Measurements from ENCODE around the gene GTF2F1.
"Not testable (repeated sequence)": the region's sequence is repeated elsewhere in the genome, so short reads cannot be mapped to it uniquely, and the experiment has no call there.

The GTF2F1 gene

DNA sequence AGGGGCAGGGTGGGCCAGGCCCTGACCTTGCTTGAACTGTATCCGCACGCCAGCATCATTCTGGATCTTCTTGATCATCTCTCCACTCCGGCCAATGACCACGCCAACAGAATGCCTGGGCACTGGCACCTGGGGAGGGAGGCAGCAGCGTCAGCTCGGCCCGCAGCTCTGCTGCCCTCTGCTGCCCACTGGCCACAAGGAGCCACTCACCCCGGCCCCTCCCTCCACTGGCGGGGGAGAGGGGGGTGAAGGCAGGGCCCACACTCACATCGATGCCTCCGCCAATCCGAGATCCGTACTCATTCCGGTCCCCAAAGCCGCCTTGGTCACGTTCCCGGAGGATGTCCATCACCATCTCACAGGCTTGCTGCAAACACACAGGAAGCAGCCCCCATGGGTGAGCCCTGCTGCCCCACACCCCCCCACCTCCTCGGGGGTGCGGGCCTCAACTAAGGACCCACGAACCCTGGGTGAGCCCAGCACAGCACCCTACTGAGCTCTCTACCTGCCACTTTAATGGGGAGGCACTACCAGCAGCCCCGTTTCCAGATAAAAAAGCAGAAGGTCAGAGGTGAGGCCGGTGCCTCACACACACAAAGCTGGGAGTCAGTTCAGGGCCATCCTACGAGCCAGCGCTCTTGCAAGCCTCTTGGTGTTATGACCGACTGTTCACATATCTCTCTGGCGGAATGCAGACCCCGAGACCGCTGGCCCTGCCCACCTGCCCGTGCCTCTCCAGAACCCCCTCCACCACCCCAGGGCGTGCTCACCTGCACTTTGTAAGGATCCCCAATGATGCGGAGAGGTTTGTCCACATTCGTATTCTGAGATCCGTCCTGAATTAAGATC is 25.0 kb upstream of the GTF2F1 start:
- no peak for DNase-seq (ENCODE audit: low read depth)

DNA sequence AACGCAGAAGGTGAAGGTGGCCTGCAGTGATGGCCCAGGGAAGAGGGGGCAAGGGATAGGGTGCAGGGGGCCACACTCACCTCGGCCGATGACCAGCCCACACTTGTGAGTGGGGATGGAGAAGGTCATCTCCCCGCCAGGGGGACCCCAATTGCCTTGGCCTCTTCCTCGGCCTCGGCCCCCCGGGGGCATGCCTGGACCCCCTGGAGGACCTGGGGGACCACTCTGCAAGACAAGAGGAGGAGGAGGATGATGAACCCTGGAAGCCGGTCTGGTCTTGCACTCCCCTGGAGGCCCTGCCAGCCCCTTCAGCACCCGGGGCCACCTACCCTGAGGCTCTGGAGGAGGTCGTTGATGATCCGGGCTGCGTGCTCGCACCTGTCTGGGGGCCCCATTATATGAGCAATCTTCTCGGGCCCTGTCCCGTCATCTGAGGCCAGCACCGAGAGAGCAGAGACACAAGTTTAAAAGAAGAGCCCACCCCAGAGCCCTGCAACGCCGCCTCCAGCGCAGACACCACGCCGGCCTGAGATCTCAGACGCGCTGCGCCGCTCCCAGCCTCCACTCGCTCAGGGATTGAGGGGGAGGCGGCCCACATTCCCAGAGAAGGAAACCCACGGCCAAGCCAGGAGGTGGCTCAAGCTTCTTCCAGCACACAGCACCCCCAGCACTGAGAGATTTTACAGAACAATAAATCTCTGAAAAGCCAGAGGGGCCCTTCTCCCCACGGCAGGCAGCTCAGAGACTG is 23.9 kb upstream of the GTF2F1 start:
- no peak for DNase-seq (ENCODE audit: low read depth)

GRCh38 chr19:6415591-6416190 is 22.7 kb upstream of the GTF2F1 start:
- DNase-seq (ENCODE audit: low read depth): no peak

DNA sequence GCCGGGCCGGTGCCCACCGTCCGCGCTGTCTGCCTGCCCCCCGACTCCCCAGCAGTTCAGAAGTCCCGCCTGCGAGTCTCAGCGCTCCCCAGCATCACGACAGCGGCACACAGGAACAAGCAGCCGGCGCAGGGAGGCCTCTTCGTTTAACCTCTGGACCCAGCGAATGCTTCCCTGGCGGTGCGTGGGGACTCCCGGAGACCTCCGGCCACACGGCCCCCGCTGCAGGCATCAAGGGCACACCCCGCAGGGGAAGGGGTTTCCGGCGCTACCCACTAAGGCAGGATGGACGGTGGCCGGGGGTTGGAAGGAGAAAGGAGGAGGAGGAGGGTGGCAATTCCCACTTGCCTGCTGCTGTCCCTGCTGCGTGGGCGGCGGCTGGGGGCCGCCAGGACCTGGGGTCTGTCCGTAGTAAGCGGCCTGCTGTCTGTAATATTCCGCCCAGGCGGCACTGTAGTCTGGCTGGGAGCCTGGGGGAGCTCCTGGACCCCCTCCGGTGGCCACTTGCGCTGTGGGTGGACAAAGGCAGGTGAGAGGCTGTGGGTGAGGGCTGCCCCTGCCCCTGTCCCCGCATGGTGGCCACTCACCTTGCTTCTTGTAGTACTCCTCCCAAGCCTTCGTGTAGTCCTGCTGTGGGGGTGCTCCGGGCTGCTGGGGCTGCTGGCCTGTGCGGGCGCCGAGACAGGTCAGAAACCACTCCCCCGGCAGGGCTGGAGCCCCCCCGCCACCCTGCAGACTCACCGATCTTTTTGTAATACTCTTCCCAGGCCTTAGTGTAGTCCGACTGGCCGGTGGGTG is 22.0 kb upstream of the GTF2F1 start:
- DNase-seq (ENCODE audit: low read depth): no peak

- no peak for DNase-seq (ENCODE audit: low read depth)
Measured at GRCh38 chr19:6413721-6414643, 21.0 kb upstream of the GTF2F1 start.

GRCh38 chr19:6413291-6413690 is 20.3 kb upstream of the GTF2F1 start:
- no peak for DNase-seq (ENCODE audit: low read depth)

DNA sequence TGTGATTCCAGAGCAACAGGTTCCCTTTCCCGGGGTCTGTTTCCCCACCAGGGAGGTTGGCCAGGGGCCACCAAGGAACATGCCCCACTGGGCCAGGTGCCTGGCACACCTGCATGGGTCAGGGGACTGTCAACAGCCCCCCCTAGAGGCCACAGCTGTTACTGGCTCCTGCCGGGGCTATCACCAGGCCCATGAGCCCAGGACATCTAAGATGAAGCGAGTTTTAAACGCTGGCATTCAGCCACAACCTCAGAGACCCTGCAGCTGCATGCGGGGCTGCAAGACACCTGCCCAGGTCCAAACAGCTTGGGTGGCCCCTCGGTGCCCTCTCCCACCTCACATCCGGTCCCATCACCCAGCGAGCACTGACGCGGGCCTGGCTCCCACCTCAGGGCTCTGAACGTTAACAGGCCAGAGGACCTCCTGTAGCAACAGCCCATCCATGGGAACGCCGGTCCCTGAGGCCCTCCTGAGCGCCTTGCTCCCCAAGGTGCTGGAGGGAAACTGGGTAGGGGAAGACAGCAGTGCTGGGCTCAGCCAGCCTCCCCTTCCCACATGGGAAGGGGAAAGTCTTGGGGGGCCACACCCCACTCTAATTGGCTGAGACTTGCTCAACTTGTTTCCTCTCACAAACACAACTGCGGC is 19.6 kb upstream of the GTF2F1 start:
- peak; percentile 26 for DNase-seq (ENCODE audit: low read depth)

GRCh38 chr19:6412061-6412446 is 19.1 kb upstream of the GTF2F1 start:
- no peak for DNase-seq (ENCODE audit: low read depth)

DNA sequence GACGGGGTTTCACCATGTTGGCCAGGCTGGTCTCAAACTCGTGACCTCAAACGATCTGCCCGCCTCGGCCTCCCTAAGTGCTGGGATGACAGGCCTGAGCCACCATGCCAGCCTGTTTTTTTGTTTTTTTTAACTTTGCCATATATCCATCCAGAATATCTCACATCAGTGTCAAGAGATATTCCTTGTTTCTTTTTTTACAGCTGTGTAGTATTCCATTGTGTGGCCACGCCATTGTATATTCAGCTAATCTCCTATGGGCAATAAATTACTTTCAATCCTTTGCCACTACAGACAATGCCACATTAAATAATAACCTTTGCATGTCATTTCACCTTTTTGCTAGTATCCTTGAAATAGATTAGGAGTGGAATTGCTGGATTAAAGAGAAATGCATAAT is 16.4 kb upstream of the GTF2F1 start:
- no peak for DNase-seq (ENCODE audit: low read depth)

GRCh38 chr19:6406401-6406800 is 13.4 kb upstream of the GTF2F1 start:
- no peak for DNase-seq (ENCODE audit: low read depth)

GRCh38 chr19:6402837-6403608 is 10.1 kb upstream of the GTF2F1 start:
- no peak for DNase-seq (ENCODE audit: low read depth)

DNA sequence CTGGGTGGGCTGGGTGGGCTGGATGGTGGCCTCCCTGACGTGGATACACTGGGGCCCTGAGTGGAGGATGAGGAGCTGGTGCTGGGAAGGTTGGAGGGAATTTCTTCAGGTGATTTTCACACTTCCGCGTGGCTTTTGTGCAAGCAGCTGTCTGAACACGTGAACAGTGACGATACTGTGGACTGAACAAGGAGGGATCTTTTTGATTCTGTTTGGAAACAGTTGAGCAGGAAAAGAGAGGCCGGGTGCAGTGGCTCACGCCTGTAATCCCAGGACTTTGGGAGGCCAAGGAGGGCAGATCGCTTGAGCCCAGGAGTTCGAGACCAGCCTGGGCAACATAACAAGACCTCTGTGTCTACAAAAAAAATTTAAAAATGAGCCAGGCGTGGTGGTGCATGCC is 9.1 kb upstream of the GTF2F1 start:
- DNase-seq (ENCODE audit: low read depth): no peak

DNA sequence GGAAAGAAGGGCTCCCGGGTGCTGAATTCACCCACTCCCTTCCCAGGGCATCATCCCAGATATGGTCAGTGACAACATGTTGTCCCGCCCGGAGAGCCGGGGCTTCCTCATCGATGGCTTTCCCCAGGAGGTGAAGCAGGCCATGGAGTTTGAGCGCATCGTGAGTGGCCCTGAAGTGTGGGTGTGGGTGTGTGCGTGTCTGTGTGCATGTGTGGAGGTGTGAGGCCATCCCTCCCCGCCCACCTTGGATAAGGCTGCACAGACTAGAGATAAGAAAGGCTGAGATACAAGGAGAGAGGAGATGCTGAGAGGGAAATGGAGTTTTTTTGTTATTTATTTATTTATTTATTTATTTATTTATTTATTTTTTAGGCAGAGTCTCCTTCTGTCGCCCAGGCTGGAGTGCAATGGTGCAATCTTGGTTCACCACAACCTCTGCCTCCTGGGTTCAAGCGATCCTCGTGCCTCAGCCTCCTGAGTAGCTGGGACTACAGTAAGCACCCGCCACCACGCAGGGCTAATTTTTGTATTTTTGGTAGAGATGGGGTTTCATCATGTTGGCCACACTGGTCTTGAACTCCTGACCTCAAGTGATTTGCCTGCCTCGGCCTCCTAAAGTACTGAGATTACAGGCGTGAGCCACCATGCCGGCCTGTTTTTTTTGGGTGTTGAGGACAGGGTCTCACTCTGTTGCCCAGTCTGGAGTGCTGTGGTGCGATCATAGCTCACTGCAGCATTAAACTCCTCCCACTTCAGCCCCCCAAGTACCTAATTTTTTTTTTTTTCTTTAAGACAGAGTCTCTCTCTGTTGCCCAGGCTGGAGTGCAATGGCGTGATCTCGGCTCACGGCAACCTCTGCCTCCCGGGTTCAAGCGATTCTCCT is 7.3 kb upstream of the GTF2F1 start:
- not testable (repeated sequence) for DNase-seq (ENCODE audit: low read depth)

DNA sequence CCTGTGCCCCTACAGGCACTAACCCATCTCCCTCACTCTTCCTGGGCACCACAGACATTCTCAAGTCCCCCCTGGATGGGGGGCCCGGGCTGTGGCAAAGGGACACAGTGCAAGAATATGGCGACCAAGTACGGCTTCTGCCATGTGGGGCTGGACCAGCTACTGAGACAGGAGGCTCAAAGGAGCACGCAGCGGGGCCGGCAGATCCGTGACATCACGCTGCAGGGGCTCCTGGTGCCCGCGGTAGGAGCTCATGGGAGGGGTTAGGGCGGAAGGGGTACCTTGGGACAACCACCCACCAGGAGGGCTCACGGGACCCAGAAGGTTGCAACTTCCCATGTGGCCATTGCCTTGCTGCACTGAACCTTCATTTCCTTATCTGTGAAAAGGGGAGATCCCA is 3.3 kb upstream of the GTF2F1 start:
- no peak for DNase-seq (ENCODE audit: low read depth)

GRCh38 chr19:6394831-6395230 is 1.9 kb upstream of the GTF2F1 start:
- no peak for DNase-seq (ENCODE audit: low read depth)

- DNase-seq (ENCODE audit: low read depth): peak; percentile 73
Measured at GRCh38 chr19:6393983-6394412, 1.0 kb upstream of the GTF2F1 start.

GRCh38 chr19:6392221-6393073 is 517 bp downstream of the GTF2F1 start:
- no peak for DNase-seq (ENCODE audit: low read depth)

GRCh38 chr19:6387372-6387771 is 5.6 kb downstream of the GTF2F1 start:
- no peak for DNase-seq (ENCODE audit: low read depth)

Measured in activated T-cell treated with anti-CD3 and anti-CD28 coated beads for 24 hours (primary cell).